ENCODE data around the gene AQP2. TPM values are rescaled to one million over a fixed set of nuclear protein-coding genes. Genes with fewer than 3 reads are reported as not detected.

The AQP2 gene
- total RNA-seq, 1 experiment from 2014 or later = not detected

DNA sequence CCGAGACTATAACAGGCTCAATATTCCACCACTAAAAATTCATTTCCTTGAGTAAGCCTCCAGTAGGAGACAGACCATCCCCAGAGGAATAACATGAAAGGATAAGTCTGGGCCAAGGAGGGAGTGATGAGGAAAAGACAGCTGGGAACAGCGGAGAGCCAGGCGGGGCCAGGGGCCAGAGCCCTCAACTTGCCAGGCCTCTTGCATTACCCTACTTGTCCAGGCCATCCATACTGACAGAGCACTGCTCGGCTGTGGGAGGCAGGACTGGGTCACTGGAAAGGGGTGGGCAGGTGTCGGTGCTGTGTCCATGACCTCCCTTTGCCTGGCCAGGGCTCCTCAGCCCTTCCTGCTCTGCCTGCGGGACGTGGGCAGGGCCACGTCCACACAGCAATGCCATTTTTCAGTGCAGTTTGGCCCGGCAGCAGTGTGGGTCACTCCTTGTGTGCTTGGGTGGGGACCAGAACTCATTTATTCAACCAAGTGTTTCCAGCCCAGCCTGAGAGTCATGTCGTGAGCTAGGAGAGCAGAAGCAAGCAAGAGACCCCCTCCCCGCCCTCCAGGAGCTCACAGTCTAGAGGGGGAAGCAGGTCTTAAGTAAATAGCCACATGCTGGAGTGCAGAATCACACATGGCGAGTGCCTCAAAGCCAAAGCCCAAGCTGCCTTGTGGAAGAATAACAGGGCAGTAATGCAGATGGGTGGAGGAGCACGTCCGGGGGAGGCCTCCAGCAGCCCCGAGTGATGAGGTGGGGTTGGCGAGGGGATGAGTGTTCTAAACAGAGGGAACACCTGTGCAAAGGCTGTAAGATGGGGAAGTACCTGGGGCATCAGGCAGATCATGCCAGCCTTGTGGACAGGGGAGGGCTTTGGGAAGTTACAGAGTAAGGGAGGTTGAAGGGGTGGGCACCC, 37.9 kb upstream of the AQP2 start:
- H3K27ac ChIP-seq (ENCODE audit: low read depth, low read length) = no peak overlapping the region
- BruUV-seq (replicated peaks) = no TSS peak
- H3K9ac ChIP-seq (ENCODE audit: low read length) = no peak overlapping the region
- H3K4me1 ChIP-seq (ENCODE audit: control insufficient read depth in 1 of 2, insufficient read depth in 2 of 2, low read length in 2 of 2) = peaks cover 18 to 24% of the 10 kb centered on the region in 2 experiments
- ChIA-PET CTCF (interaction anchor here (0.6 kb wide), 1 partner anchor 27 kb away, joined by 3 read pairs; no protein-coding TSS in a partner anchor), RAD21 (ENCODE audit: low non-redundant PET in 1 of 2, low total read pairs in 2 of 2, uncharacterized antibody in 2 of 2, unreplicated experiment in 2 of 2) (no interaction called here), POLR2A (no interaction called here)
- ATAC-seq (no peak), DNase-seq (ENCODE audit: low read depth, low spot score) (no peak)
- no peaks in the 10 kb centered on the region for H3K9me2 ChIP-seq (ENCODE audit: insufficient read depth)
- H3K4me2 ChIP-seq (ENCODE audit: low read length) = no peak overlapping the region
- intact Hi-C loops (cut with micrococcal nuclease) = no loop called here
- H3K27me3 ChIP-seq (ENCODE audit: insufficient read depth, low read length) = no peaks in the 10 kb centered on the region
- H3K9me3 ChIP-seq (ENCODE audit: control insufficient read depth in 1 of 2, insufficient read depth in 1 of 2, low read depth in 1 of 2, low read length in 2 of 2) = no peaks in the 10 kb centered on the region
- H3K36me3 ChIP-seq (ENCODE audit: control insufficient read depth in 1 of 2, insufficient read depth in 2 of 2, low read length in 2 of 2) = no peaks in the 10 kb centered on the region
- no peaks in the 10 kb centered on the region for H3K79me2 ChIP-seq (ENCODE audit: insufficient read depth, low read length)
- no peak overlapping the region for H2AFZ ChIP-seq (ENCODE audit: low read depth, low read length, poor library complexity, severe bottlenecking)
- no peak overlapping the region for H3K4me3 ChIP-seq (replicated peaks in 1 of 2; ENCODE audit: low read depth in 1 of 2, low read length in 2 of 2)
- no peak for TF ChIP-seq ZNF274 (IDR thresholded peaks at IDR 0.05; ENCODE audit: low read depth, low read length)
- no peak for TF ChIP-seq SP1 (IDR thresholded peaks at IDR 0.05; ENCODE audit: low read depth)
- TF ChIP-seq, protein P1, sequence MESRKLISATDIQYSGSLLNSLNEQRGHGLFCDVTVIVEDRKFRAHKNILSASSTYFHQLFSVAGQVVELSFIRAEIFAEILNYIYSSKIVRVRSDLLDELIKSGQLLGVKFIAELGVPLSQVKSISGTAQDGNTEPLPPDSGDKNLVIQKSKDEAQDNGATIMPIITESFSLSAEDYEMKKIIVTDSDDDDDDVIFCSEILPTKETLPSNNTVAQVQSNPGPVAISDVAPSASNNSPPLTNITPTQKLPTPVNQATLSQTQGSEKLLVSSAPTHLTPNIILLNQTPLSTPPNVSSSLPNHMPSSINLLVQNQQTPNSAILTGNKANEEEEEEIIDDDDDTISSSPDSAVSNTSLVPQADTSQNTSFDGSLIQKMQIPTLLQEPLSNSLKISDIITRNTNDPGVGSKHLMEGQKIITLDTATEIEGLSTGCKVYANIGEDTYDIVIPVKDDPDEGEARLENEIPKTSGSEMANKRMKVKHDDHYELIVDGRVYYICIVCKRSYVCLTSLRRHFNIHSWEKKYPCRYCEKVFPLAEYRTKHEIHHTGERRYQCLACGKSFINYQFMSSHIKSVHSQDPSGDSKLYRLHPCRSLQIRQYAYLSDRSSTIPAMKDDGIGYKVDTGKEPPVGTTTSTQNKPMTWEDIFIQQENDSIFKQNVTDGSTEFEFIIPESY (IDR thresholded peaks at IDR 0.05; ENCODE audit: extremely low read depth, insufficient replicate concordance, low read length) = no peak
- no peak for TF ChIP-seq JUND (IDR thresholded peaks at IDR 0.05)
- no peak for TF ChIP-seq EGR1 (IDR thresholded peaks at IDR 0.05; ENCODE audit: low read depth)
- TF ChIP-seq CEBPB (IDR thresholded peaks at IDR 0.05; ENCODE audit: low read depth) = no peak
- TF ChIP-seq, protein P2, sequence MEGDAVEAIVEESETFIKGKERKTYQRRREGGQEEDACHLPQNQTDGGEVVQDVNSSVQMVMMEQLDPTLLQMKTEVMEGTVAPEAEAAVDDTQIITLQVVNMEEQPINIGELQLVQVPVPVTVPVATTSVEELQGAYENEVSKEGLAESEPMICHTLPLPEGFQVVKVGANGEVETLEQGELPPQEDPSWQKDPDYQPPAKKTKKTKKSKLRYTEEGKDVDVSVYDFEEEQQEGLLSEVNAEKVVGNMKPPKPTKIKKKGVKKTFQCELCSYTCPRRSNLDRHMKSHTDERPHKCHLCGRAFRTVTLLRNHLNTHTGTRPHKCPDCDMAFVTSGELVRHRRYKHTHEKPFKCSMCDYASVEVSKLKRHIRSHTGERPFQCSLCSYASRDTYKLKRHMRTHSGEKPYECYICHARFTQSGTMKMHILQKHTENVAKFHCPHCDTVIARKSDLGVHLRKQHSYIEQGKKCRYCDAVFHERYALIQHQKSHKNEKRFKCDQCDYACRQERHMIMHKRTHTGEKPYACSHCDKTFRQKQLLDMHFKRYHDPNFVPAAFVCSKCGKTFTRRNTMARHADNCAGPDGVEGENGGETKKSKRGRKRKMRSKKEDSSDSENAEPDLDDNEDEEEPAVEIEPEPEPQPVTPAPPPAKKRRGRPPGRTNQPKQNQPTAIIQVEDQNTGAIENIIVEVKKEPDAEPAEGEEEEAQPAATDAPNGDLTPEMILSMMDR (IDR thresholded peaks at IDR 0.05 in 2 of 3, conservative IDR thresholded peaks at IDR 0.05 in 1 of 3; ENCODE audit: borderline replicate concordance in 1 of 3, insufficient read depth in 1 of 3, low read depth in 2 of 3, low read length in 2 of 3) = no peak
- TF ChIP-seq, protein P3, sequence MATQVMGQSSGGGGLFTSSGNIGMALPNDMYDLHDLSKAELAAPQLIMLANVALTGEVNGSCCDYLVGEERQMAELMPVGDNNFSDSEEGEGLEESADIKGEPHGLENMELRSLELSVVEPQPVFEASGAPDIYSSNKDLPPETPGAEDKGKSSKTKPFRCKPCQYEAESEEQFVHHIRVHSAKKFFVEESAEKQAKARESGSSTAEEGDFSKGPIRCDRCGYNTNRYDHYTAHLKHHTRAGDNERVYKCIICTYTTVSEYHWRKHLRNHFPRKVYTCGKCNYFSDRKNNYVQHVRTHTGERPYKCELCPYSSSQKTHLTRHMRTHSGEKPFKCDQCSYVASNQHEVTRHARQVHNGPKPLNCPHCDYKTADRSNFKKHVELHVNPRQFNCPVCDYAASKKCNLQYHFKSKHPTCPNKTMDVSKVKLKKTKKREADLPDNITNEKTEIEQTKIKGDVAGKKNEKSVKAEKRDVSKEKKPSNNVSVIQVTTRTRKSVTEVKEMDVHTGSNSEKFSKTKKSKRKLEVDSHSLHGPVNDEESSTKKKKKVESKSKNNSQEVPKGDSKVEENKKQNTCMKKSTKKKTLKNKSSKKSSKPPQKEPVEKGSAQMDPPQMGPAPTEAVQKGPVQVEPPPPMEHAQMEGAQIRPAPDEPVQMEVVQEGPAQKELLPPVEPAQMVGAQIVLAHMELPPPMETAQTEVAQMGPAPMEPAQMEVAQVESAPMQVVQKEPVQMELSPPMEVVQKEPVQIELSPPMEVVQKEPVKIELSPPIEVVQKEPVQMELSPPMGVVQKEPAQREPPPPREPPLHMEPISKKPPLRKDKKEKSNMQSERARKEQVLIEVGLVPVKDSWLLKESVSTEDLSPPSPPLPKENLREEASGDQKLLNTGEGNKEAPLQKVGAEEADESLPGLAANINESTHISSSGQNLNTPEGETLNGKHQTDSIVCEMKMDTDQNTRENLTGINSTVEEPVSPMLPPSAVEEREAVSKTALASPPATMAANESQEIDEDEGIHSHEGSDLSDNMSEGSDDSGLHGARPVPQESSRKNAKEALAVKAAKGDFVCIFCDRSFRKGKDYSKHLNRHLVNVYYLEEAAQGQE (IDR thresholded peaks at IDR 0.05; ENCODE audit: low read depth) = no peak
- no peak for TF ChIP-seq POLR2A (IDR thresholded peaks at IDR 0.05; ENCODE audit: borderline replicate concordance, extremely low read depth, insufficient read depth, insufficient read length)
- TF ChIP-seq, protein P4, sequence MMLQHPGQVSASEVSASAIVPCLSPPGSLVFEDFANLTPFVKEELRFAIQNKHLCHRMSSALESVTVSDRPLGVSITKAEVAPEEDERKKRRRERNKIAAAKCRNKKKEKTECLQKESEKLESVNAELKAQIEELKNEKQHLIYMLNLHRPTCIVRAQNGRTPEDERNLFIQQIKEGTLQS (IDR thresholded peaks at IDR 0.05) = no peak
- TF ChIP-seq EZH2 (IDR thresholded peaks at IDR 0.05) = no peak
- TF ChIP-seq SRF (IDR thresholded peaks at IDR 0.05; ENCODE audit: low read depth) = no peak
- TF ChIP-seq, protein P5, sequence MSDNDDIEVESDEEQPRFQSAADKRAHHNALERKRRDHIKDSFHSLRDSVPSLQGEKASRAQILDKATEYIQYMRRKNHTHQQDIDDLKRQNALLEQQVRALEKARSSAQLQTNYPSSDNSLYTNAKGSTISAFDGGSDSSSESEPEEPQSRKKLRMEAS (IDR thresholded peaks at IDR 0.05) = no peak
- TF ChIP-seq FOSL1 (IDR thresholded peaks at IDR 0.05; ENCODE audit: low read depth) = no peak
- H4K20me1 ChIP-seq (ENCODE audit: insufficient read depth) = no peaks in the 10 kb centered on the region

Measured in HCT116 (cell line).